A549 treated with AZD2906 at 1 μM for 4 hours (cell line): ENCODE measurements around the gene BBOX1. TPM values are rescaled to one million over a fixed set of nuclear protein-coding genes. Genes with fewer than 3 reads are reported as not detected.

ENCODE experiments used
- total RNA-seq: library from RNA; stranded (reverse); fragments of 200-300 nt; extraction: Qiagen RNA extraction; gene quantifications from 5 replicates; pipeline ENCODE4 v1.2.3, GENCODE V29; 2022

Gene BBOX1
- not detected in 5 replicates for total RNA-seq

GRCh38 chr11:27040302-27041115 lies at the start of gene BBOX1:
TSS of gene BBOX1 (plus strand) at chr11:27040815. CDS start at chr11:27055431, 14,616 bp downstream.

GRCh38 chr11:26993965-26994457 lies 46.6 kb upstream of the BBOX1 start, which contains the start of gene FIBIN:
TSS of gene FIBIN (plus strand) at chr11:26994112. CDS start at chr11:26994527, 415 bp downstream.

Other genes with a start within 250 kb of the BBOX1 start
- 0.02 TPM in 1 of 5 replicates, not detected in the others for gene FIBIN, start 46.7 kb upstream of the BBOX1 start, total RNA-seq